ENCODE data around the gene DIPK1B.

- TF ChIP-seq CTCF (IDR thresholded peaks at IDR 0.05): no peak
- TF ChIP-seq POLR2A (IDR thresholded peaks at IDR 0.05): no peak
- TF ChIP-seq EP300 (IDR thresholded peaks at IDR 0.05): no peak
These were observed 45.0 kb upstream of the DIPK1B start for GRCh38 chr9:136667214-136667939.
